GM23338 (cell line): ENCODE data around the gene STN1. TPM values are rescaled to one million over a fixed set of nuclear protein-coding genes. Genes with fewer than 3 reads are reported as not detected.

Source experiments
- ATAC-seq: fragments of 200-7000 bp; cut with Tn5 transposase; 3 replicates; pipeline ENCODE4 v1.9.1; 2020
- DNase-seq: peaks from one replicate; pipeline ENCODE4 v3.0.0-alpha.2; 2015; ENCODE audit warnings: low spot score
- H2AFZ ChIP-seq: fragments of 200-600 bp; sonication (generic); 2 replicates; pipeline ENCODE4 v1.8.0; 2016; ENCODE audit warnings: antibody characterized with exemption, mild to moderate bottlenecking, moderate library complexity
- H3F3A ChIP-seq: fragments of 200-600 bp; sonication (generic); replicated peaks from 2 replicates; pipeline ENCODE4 v1.8.0; 2017; ENCODE audit warnings: antibody characterized with exemption, mixed run types, low read depth
- H3K27ac ChIP-seq: fragments of 200-600 bp; sonication (generic); 2 replicates; pipeline ENCODE4 v1.6.1; 2016; ENCODE audit warnings: low read depth
- H3K27me3 ChIP-seq: fragments of 200-600 bp; sonication (generic); 2 replicates; pipeline ENCODE4 v1.8.0; 2016; ENCODE audit warnings: mild to moderate bottlenecking, mixed run types, moderate library complexity; ENCODE audit not compliant: insufficient read depth
- H3K36me3 ChIP-seq: fragments of 200-600 bp; sonication (generic); 2 replicates; pipeline ENCODE4 v1.8.0; 2016; ENCODE audit warnings: mild to moderate bottlenecking; ENCODE audit not compliant: insufficient read depth
- H3K4me1 ChIP-seq: fragments of 200-600 bp; sonication (generic); 2 replicates; pipeline ENCODE4 v1.8.0; 2016; ENCODE audit warnings: mild to moderate bottlenecking, moderate library complexity; ENCODE audit not compliant: insufficient read depth
- H3K4me2 ChIP-seq: fragments of 200-600 bp; sonication (generic); 2 replicates; pipeline ENCODE4 v1.7.1; 2017; ENCODE audit warnings: mixed run types
- H3K4me3 ChIP-seq: fragments of 200-600 bp; sonication (generic); 2 replicates; pipeline ENCODE4 v1.6.1; 2016; ENCODE audit warnings: mixed run types
- H3K79me2 ChIP-seq: fragments of 200-600 bp; sonication (generic); replicated peaks from 2 replicates; pipeline ENCODE4 v1.8.0; 2017; ENCODE audit warnings: mild to moderate bottlenecking; ENCODE audit not compliant: insufficient read depth
- H3K9me2 ChIP-seq: fragments of 200-600 bp; sonication (generic); 2 replicates; pipeline ENCODE4 v1.8.0; 2017; ENCODE audit not compliant: insufficient read depth
- H4K20me1 ChIP-seq: fragments of 200-600 bp; sonication (generic); replicated peaks from 2 replicates; pipeline ENCODE4 v1.8.0; 2017; ENCODE audit warnings: mild to moderate bottlenecking; ENCODE audit not compliant: insufficient read depth
- H3K27ac Mint-ChIP-seq: 2 replicates; pipeline ENCODE4 v1.8.0; 2020; ENCODE audit warnings: inconsistent platforms, mild to moderate bottlenecking, moderate library complexity, mixed read lengths
- H3K27me3 Mint-ChIP-seq: 3 replicates; pipeline ENCODE4 v1.8.0; 2022; ENCODE audit warnings: low read depth, mild to moderate bottlenecking, moderate library complexity, mixed read lengths, inconsistent platforms; ENCODE audit not compliant: insufficient read depth, poor library complexity
- H3K36me3 Mint-ChIP-seq: 3 replicates; pipeline ENCODE4 v1.8.0; 2021; ENCODE audit warnings: low read depth, mild to moderate bottlenecking, inconsistent platforms, moderate library complexity, mixed read lengths
- H3K4me1 Mint-ChIP-seq: 3 replicates; pipeline ENCODE4 v1.8.0; 2020; ENCODE audit warnings: mild to moderate bottlenecking, inconsistent platforms, mixed read lengths
- H3K4me3 Mint-ChIP-seq: 3 replicates; pipeline ENCODE4 v1.8.0; 2021; ENCODE audit warnings: moderate library complexity, mild to moderate bottlenecking, inconsistent platforms, mixed read lengths
- H3K9me3 Mint-ChIP-seq: 3 replicates; pipeline ENCODE4 v1.8.0; 2020; ENCODE audit warnings: moderate library complexity, mild to moderate bottlenecking, inconsistent platforms, mixed read lengths
- CREB1 ChIP-seq: fragments of 250-450 bp; sonication (Bioruptor Pico); IDR thresholded peaks from 2 replicates; pipeline ENCODE4 v1.5.0; 2020; ENCODE audit warnings: low read depth, mild to moderate bottlenecking, moderate library complexity
- CTCF ChIP-seq, 2 experiments: fragments of 200-600 bp in 1 of 2; sonication (generic) in 1 of 2; conservative IDR thresholded peaks; 2 replicates each; pipeline versions ENCODE4 v1.5.1 to v1.6.1; 2016 to 2017; ENCODE audit warnings: antibody characterized with exemption in 2 of 2, low read depth in 2 of 2, mild to moderate bottlenecking in 2 of 2, moderate library complexity in 1 of 2
- ETS1 ChIP-seq: IDR thresholded peaks from 2 replicates; pipeline ENCODE4 v1.6.1; 2016; ENCODE audit warnings: antibody characterized with exemption
- EZH2 ChIP-seq: fragments of 200-600 bp; sonication (generic); IDR thresholded peaks from one replicate; pipeline ENCODE4 v1.8.0; 2017; ENCODE audit warnings: antibody characterized with exemption, mild to moderate bottlenecking, low read depth; ENCODE audit not compliant: unreplicated experiment
- EZH2phosphoT487 ChIP-seq: fragments of 200-600 bp; sonication (generic); IDR thresholded peaks from one replicate; pipeline ENCODE4 v1.8.1; 2018; ENCODE audit warnings: antibody characterized with exemption; ENCODE audit not compliant: unreplicated experiment
- NANOG ChIP-seq: IDR thresholded peaks from 2 replicates; pipeline ENCODE4 v1.6.1; 2016; ENCODE audit warnings: antibody characterized with exemption, borderline replicate concordance
- POLR2AphosphoS5 ChIP-seq: IDR thresholded peaks from 2 replicates; pipeline ENCODE4 v1.6.1; 2016; ENCODE audit warnings: antibody characterized with exemption, low read depth
- STAT1 ChIP-seq: IDR thresholded peaks from one replicate; pipeline ENCODE4 v1.6.1; 2016; ENCODE audit warnings: antibody characterized with exemption; ENCODE audit not compliant: unreplicated experiment
- ZNF114 ChIP-seq: fragments of 250-450 bp; sonication (Bioruptor Pico); IDR thresholded peaks from 2 replicates; pipeline ENCODE4 v1.5.0; 2020; ENCODE audit warnings: mild to moderate bottlenecking, moderate library complexity
- ZNF331 ChIP-seq: fragments of 250-450 bp; sonication (Bioruptor Pico); IDR thresholded peaks from 2 replicates; pipeline ENCODE4 v1.5.0; 2020; ENCODE audit warnings: low read depth, mild to moderate bottlenecking, moderate library complexity
- polyA plus RNA-seq: library from polyadenylated mRNA; unstranded; fragments of >200 nt; fragmentation: Nextera tagmentation; extraction: Ambion mirVana; gene quantifications from 2 replicates; pipeline ENCODE4 v1.2.1, GENCODE V29; 2016
- total RNA-seq: library from RNA; depleted of rRNA; stranded (reverse); fragments of >200 nt; shearing (Covaris generic); gene quantifications from 2 replicates; pipeline ENCODE4 v1.2.3, GENCODE V29; 2014

STN1 gene
- total and polyA plus RNA-seq, 2 experiments from 2014 or later, result 7.2 to 11.3 TPM

GRCh38 chr10:103854686-103855391 lies 63.1 kb downstream of the STN1 start:
- no peaks in the 10 kb centered on the region for H3K79me2 ChIP-seq
- H3K27me3 ChIP-seq, result peaks cover 47% of the 10 kb centered on the region
- no peak for TF ChIP-seq ZNF331 (CRISPR knock-in tag)
- peak; percentile 8 to 32; a peak in 1 of 4 replicates for TF ChIP-seq CTCF (conservative IDR thresholded peaks at IDR 0.05; ENCODE audit: low read depth in 2 of 2)
- TF ChIP-seq STAT1, result no peak
- TF ChIP-seq EZH2phosphoT487, result no peak
- TF ChIP-seq NANOG, result no peak
- no peak for TF ChIP-seq EZH2
- TF ChIP-seq CREB1, result no peak
- no peak for TF ChIP-seq ZNF114 (CRISPR knock-in tag)
- no peak for TF ChIP-seq ETS1
- H3K4me2 ChIP-seq, result peak overlapping the region; percentile 98
- no peak overlapping the region for H3K27ac ChIP-seq
- no peaks in the 10 kb centered on the region for H3K9me3 Mint-ChIP-seq
- peaks cover 9% of the 10 kb centered on the region; the same call in 1 of the 2 replicates for H4K20me1 ChIP-seq
- H3F3A ChIP-seq, result no peaks in the 10 kb centered on the region; the same call in 1 of the 2 replicates
- H3K27me3 Mint-ChIP-seq, result peaks cover 38% of the 10 kb centered on the region
- no peaks in the 10 kb centered on the region for H3K9me2 ChIP-seq
- peak overlapping the region; percentile 81 for H3K4me3 Mint-ChIP-seq
- H3K4me1 Mint-ChIP-seq, result peaks cover 24% of the 10 kb centered on the region
- H3K4me3 ChIP-seq, result peak overlapping the region; percentile 92
- H3K36me3 Mint-ChIP-seq, result no peaks in the 10 kb centered on the region; the same call in 2 of the 3 replicates
- H3K4me1 ChIP-seq, result peaks cover 13% of the 10 kb centered on the region
- H2AFZ ChIP-seq, result peak overlapping the region; percentile 98
- ATAC-seq, result peak; percentile 25
- peak; percentile 60 for DNase-seq
- H3K36me3 ChIP-seq, result no peaks in the 10 kb centered on the region
- no peak overlapping the region for H3K27ac Mint-ChIP-seq

- Mint-ChIP-seq H3K27ac (no peak overlapping the region), H3K36me3 (no peaks in the 10 kb centered on the region; the same call in 2 of the 3 replicates), H3K9me3 (no peaks in the 10 kb centered on the region), H3K4me3 (peak overlapping the region; percentile 81), H3K27me3 (peaks cover 38% of the 10 kb centered on the region), H3K4me1 (peaks cover 29% of the 10 kb centered on the region)
- Histone ChIP-seq H2AFZ (peak overlapping the region; percentile 98), H3K4me3 (peak overlapping the region; percentile 92), H3F3A (no peaks in the 10 kb centered on the region; the same call in 1 of the 2 replicates), H3K4me2 (peak overlapping the region; percentile 98), H3K27ac (no peak overlapping the region), H4K20me1 (peaks cover 9% of the 10 kb centered on the region; the same call in 1 of the 2 replicates), H3K27me3 (peaks cover 47% of the 10 kb centered on the region), H3K4me1 (peaks cover 10% of the 10 kb centered on the region), H3K79me2 (no peaks in the 10 kb centered on the region), H3K36me3 (no peaks in the 10 kb centered on the region), H3K9me2 (no peaks in the 10 kb centered on the region)
- ATAC-seq (peak; percentile 18), DNase-seq (peak; percentile 69)
- TF ChIP-seq POLR2AphosphoS5 (no peak), CTCF (conservative IDR thresholded peaks at IDR 0.05; ENCODE audit: low read depth in 2 of 2) (peak in 1 of 2 experiments; percentile 28; a peak in 1 of 4 replicates)
These were observed 63.7 kb downstream of the STN1 start for GRCh38 chr10:103854265-103854685.
